HEK293 (cell line): Measurements from ENCODE around the gene CRK.

Source experiments
- GLIS2 ChIP-seq: fragments of 450-650 bp; formaldehyde crosslinking; IDR thresholded peaks from 2 replicates; pipeline ENCODE4 v1.5.1; 2016; ENCODE audit warnings: missing biosample characterization, missing genetic modification characterization
- KLF1 ChIP-seq: fragments of 450-650 bp; formaldehyde crosslinking; IDR thresholded peaks from 2 replicates; pipeline ENCODE4 v1.5.1; 2016; ENCODE audit warnings: missing biosample characterization, missing genetic modification characterization
- KLF7 ChIP-seq: fragments of 450-650 bp; formaldehyde crosslinking; IDR thresholded peaks from 2 replicates; pipeline ENCODE4 v1.5.1; 2016; ENCODE audit warnings: missing biosample characterization, missing genetic modification characterization, borderline replicate concordance
- SP7 ChIP-seq: fragments of 450-650 bp; formaldehyde crosslinking; IDR thresholded peaks from 2 replicates; pipeline ENCODE4 v1.5.1; 2016; ENCODE audit warnings: missing biosample characterization, missing genetic modification characterization
- ZBTB48 ChIP-seq: fragments of 450-650 bp; formaldehyde crosslinking; IDR thresholded peaks from 2 replicates; pipeline ENCODE4 v1.5.1; 2016; ENCODE audit warnings: missing biosample characterization, missing genetic modification characterization
- ZNF202 ChIP-seq: fragments of 450-650 bp; formaldehyde crosslinking; IDR thresholded peaks from 2 replicates; pipeline ENCODE4 v1.5.1; 2016; ENCODE audit warnings: missing biosample characterization, missing genetic modification characterization, borderline replicate concordance
- ZNF341 ChIP-seq: fragments of 450-650 bp; formaldehyde crosslinking; IDR thresholded peaks from 2 replicates; pipeline ENCODE4; 2016; ENCODE audit warnings: low read depth, missing biosample characterization, missing genetic modification characterization
- ZNF571 ChIP-seq: fragments of 450-650 bp; formaldehyde crosslinking; IDR thresholded peaks from 2 replicates; pipeline ENCODE4 v1.5.0; 2017; ENCODE audit warnings: missing biosample characterization, missing genetic modification characterization
- ZNF610 ChIP-seq: fragments of 450-650 bp; formaldehyde crosslinking; IDR thresholded peaks from 2 replicates; pipeline ENCODE4 v1.5.1; 2016; ENCODE audit warnings: missing biosample characterization, missing genetic modification characterization, borderline replicate concordance
- TF ChIP-seq, protein P1 (sequence below): fragments of 450-650 bp; formaldehyde crosslinking; IDR thresholded peaks from 2 replicates; pipeline ENCODE4 v1.5.1; 2016; ENCODE audit warnings: missing biosample characterization, missing genetic modification characterization
- TF ChIP-seq, protein P2 (sequence below): fragments of 450-650 bp; formaldehyde crosslinking; IDR thresholded peaks from 2 replicates; pipeline ENCODE4 v1.5.1; 2016; ENCODE audit warnings: missing biosample characterization, missing genetic modification characterization
- TF ChIP-seq, protein P3 (sequence below): fragments of 450-650 bp; formaldehyde crosslinking; IDR thresholded peaks from 2 replicates; pipeline ENCODE4 v1.5.1; 2016; ENCODE audit warnings: missing biosample characterization, missing genetic modification characterization
- TF ChIP-seq, protein P4 (sequence below): fragments of 450-650 bp; formaldehyde crosslinking; IDR thresholded peaks from 2 replicates; pipeline ENCODE4 v1.5.1; 2016; ENCODE audit warnings: missing biosample characterization, missing genetic modification characterization
- TF ChIP-seq, protein P5 (sequence below): fragments of 450-650 bp; formaldehyde crosslinking; IDR thresholded peaks from 2 replicates; pipeline ENCODE4 v1.5.0; 2017; ENCODE audit warnings: missing biosample characterization, missing genetic modification characterization, borderline replicate concordance
- TF ChIP-seq, protein P6 (sequence below): fragments of 450-650 bp; formaldehyde crosslinking; conservative IDR thresholded peaks from 2 replicates; pipeline ENCODE4 v1.5.1; 2016; ENCODE audit warnings: low read depth, missing biosample characterization, missing genetic modification characterization
- TF ChIP-seq, protein P7 (sequence below): fragments of 450-650 bp; formaldehyde crosslinking; conservative IDR thresholded peaks from 2 replicates; pipeline ENCODE4 v1.5.1; 2016; ENCODE audit warnings: low read depth, missing biosample characterization, missing genetic modification characterization

CRK gene

DNA sequence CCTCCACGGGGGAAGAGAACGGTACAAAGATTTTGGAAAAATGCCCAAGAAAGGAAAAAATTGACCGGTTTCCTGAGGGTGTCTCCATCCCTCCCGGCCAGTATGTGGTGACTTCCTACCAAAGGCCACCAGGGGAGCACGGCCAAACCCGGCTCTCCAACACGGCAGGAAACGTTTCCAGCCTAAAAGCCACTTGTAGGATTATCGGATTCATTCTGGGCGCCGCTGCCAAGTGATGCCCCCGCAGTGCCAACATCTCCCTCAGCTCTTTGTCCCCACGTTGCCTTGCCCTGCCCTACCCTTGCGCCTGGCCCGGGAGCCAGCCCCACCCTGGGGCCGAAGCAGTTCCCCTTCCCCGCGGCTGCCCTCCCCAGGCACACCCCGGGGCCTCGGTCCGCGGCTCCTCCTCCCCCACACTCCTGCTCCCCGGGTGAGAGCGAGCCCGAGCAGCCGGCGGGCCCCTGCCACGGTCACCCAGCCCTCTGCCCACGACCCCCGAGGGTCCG is 688 bp downstream of the CRK start (continued):
- TF ChIP-seq, protein P1, sequence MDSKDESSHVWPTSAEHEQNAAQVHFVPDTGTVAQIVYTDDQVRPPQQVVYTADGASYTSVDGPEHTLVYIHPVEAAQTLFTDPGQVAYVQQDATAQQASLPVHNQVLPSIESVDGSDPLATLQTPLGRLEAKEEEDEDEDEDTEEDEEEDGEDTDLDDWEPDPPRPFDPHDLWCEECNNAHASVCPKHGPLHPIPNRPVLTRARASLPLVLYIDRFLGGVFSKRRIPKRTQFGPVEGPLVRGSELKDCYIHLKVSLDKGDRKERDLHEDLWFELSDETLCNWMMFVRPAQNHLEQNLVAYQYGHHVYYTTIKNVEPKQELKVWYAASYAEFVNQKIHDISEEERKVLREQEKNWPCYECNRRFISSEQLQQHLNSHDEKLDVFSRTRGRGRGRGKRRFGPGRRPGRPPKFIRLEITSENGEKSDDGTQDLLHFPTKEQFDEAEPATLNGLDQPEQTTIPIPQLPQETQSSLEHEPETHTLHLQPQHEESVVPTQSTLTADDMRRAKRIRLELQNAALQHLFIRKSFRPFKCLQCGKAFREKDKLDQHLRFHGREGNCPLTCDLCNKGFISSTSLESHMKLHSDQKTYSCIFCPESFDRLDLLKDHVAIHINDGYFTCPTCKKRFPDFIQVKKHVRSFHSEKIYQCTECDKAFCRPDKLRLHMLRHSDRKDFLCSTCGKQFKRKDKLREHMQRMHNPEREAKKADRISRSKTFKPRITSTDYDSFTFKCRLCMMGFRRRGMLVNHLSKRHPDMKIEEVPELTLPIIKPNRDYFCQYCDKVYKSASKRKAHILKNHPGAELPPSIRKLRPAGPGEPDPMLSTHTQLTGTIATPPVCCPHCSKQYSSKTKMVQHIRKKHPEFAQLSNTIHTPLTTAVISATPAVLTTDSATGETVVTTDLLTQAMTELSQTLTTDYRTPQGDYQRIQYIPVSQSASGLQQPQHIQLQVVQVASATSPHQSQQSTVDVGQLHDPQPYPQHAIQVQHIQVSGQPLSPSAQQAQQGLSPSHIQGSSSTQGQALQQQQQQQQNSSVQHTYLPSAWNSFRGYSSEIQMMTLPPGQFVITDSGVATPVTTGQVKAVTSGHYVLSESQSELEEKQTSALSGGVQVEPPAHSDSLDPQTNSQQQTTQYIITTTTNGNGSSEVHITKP (tag by site-specific recombination) = no peak
- TF ChIP-seq, protein P2, sequence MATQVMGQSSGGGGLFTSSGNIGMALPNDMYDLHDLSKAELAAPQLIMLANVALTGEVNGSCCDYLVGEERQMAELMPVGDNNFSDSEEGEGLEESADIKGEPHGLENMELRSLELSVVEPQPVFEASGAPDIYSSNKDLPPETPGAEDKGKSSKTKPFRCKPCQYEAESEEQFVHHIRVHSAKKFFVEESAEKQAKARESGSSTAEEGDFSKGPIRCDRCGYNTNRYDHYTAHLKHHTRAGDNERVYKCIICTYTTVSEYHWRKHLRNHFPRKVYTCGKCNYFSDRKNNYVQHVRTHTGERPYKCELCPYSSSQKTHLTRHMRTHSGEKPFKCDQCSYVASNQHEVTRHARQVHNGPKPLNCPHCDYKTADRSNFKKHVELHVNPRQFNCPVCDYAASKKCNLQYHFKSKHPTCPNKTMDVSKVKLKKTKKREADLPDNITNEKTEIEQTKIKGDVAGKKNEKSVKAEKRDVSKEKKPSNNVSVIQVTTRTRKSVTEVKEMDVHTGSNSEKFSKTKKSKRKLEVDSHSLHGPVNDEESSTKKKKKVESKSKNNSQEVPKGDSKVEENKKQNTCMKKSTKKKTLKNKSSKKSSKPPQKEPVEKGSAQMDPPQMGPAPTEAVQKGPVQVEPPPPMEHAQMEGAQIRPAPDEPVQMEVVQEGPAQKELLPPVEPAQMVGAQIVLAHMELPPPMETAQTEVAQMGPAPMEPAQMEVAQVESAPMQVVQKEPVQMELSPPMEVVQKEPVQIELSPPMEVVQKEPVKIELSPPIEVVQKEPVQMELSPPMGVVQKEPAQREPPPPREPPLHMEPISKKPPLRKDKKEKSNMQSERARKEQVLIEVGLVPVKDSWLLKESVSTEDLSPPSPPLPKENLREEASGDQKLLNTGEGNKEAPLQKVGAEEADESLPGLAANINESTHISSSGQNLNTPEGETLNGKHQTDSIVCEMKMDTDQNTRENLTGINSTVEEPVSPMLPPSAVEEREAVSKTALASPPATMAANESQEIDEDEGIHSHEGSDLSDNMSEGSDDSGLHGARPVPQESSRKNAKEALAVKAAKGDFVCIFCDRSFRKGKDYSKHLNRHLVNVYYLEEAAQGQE = 0 out of 2 replicates have a peak, but pooled peaks have one; percentile 23
- TF ChIP-seq GLIS2 = peak; percentile 88
- TF ChIP-seq, protein P3, sequence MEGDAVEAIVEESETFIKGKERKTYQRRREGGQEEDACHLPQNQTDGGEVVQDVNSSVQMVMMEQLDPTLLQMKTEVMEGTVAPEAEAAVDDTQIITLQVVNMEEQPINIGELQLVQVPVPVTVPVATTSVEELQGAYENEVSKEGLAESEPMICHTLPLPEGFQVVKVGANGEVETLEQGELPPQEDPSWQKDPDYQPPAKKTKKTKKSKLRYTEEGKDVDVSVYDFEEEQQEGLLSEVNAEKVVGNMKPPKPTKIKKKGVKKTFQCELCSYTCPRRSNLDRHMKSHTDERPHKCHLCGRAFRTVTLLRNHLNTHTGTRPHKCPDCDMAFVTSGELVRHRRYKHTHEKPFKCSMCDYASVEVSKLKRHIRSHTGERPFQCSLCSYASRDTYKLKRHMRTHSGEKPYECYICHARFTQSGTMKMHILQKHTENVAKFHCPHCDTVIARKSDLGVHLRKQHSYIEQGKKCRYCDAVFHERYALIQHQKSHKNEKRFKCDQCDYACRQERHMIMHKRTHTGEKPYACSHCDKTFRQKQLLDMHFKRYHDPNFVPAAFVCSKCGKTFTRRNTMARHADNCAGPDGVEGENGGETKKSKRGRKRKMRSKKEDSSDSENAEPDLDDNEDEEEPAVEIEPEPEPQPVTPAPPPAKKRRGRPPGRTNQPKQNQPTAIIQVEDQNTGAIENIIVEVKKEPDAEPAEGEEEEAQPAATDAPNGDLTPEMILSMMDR (tag by site-specific recombination) = peak; percentile 64
- TF ChIP-seq, protein P4, sequence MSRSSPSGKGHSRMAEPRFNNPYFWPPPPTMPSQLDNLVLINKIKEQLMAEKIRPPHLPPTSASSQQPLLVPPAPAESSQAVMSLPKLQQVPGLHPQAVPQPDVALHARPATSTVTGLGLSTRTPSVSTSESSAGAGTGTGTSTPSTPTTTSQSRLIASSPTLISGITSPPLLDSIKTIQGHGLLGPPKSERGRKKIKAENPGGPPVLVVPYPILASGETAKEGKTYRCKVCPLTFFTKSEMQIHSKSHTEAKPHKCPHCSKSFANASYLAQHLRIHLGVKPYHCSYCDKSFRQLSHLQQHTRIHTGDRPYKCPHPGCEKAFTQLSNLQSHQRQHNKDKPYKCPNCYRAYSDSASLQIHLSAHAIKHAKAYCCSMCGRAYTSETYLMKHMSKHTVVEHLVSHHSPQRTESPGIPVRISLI (tag by site-specific recombination) = no peak
- TF ChIP-seq, protein P5, sequence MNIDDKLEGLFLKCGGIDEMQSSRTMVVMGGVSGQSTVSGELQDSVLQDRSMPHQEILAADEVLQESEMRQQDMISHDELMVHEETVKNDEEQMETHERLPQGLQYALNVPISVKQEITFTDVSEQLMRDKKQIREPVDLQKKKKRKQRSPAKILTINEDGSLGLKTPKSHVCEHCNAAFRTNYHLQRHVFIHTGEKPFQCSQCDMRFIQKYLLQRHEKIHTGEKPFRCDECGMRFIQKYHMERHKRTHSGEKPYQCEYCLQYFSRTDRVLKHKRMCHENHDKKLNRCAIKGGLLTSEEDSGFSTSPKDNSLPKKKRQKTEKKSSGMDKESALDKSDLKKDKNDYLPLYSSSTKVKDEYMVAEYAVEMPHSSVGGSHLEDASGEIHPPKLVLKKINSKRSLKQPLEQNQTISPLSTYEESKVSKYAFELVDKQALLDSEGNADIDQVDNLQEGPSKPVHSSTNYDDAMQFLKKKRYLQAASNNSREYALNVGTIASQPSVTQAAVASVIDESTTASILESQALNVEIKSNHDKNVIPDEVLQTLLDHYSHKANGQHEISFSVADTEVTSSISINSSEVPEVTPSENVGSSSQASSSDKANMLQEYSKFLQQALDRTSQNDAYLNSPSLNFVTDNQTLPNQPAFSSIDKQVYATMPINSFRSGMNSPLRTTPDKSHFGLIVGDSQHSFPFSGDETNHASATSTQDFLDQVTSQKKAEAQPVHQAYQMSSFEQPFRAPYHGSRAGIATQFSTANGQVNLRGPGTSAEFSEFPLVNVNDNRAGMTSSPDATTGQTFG (tag by site-specific recombination) = no peak
- TF ChIP-seq, protein P6, sequence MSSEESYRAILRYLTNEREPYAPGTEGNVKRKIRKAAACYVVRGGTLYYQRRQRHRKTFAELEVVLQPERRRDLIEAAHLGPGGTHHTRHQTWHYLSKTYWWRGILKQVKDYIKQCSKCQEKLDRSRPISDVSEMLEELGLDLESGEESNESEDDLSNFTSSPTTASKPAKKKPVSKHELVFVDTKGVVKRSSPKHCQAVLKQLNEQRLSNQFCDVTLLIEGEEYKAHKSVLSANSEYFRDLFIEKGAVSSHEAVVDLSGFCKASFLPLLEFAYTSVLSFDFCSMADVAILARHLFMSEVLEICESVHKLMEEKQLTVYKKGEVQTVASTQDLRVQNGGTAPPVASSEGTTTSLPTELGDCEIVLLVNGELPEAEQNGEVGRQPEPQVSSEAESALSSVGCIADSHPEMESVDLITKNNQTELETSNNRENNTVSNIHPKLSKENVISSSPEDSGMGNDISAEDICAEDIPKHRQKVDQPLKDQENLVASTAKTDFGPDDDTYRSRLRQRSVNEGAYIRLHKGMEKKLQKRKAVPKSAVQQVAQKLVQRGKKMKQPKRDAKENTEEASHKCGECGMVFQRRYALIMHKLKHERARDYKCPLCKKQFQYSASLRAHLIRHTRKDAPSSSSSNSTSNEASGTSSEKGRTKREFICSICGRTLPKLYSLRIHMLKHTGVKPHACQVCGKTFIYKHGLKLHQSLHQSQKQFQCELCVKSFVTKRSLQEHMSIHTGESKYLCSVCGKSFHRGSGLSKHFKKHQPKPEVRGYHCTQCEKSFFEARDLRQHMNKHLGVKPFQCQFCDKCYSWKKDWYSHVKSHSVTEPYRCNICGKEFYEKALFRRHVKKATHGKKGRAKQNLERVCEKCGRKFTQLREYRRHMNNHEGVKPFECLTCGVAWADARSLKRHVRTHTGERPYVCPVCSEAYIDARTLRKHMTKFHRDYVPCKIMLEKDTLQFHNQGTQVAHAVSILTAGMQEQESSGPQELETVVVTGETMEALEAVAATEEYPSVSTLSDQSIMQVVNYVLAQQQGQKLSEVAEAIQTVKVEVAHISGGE (tag by site-specific recombination) = no peak; the same call in 1 of the 2 replicates
- no peak for TF ChIP-seq ZBTB48 (tag by site-specific recombination)
- 0 out of 2 replicates have a peak, but pooled peaks have one; percentile 25 for TF ChIP-seq ZNF341
- no peak for TF ChIP-seq ZNF571 (tag by site-specific recombination)
- TF ChIP-seq KLF7 (tag by site-specific recombination) = peak; percentile 14; the same call in 1 of the 2 replicates
- 0 out of 2 replicates have a peak, but pooled peaks have one; percentile 23 for TF ChIP-seq SP7 (tag by site-specific recombination)
- TF ChIP-seq ZNF202 (tag by site-specific recombination) = no peak
- TF ChIP-seq, protein P7, sequence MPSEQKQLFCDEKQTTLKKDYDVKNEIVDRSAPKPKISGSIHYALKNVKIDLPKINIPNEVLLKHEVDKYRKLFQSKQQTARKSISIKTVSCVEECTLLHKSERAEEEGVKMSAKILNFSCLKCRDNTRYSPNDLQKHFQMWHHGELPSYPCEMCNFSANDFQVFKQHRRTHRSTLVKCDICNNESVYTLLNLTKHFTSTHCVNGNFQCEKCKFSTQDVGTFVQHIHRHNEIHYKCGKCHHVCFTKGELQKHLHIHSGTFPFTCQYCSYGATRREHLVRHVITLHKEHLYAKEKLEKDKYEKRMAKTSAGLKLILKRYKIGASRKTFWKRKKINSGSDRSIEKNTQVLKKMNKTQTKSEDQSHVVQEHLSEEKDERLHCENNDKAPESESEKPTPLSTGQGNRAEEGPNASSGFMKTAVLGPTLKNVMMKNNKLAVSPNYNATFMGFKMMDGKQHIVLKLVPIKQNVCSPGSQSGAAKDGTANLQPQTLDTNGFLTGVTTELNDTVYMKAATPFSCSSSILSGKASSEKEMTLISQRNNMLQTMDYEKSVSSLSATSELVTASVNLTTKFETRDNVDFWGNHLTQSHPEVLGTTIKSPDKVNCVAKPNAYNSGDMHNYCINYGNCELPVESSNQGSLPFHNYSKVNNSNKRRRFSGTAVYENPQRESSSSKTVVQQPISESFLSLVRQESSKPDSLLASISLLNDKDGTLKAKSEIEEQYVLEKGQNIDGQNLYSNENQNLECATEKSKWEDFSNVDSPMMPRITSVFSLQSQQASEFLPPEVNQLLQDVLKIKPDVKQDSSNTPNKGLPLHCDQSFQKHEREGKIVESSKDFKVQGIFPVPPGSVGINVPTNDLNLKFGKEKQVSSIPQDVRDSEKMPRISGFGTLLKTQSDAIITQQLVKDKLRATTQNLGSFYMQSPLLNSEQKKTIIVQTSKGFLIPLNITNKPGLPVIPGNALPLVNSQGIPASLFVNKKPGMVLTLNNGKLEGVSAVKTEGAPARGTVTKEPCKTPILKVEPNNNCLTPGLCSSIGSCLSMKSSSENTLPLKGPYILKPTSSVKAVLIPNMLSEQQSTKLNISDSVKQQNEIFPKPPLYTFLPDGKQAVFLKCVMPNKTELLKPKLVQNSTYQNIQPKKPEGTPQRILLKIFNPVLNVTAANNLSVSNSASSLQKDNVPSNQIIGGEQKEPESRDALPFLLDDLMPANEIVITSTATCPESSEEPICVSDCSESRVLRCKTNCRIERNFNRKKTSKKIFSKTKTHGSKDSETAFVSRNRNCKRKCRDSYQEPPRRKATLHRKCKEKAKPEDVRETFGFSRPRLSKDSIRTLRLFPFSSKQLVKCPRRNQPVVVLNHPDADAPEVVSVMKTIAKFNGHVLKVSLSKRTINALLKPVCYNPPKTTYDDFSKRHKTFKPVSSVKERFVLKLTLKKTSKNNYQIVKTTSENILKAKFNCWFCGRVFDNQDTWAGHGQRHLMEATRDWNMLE (tag by site-specific recombination) = no peak
- no peak for TF ChIP-seq ZNF610 (tag by site-specific recombination)
- peak; percentile 66 for TF ChIP-seq KLF1 (tag by site-specific recombination)
